ENCODE data around the gene ZNF428. TPM values are rescaled to one million over a fixed set of nuclear protein-coding genes. Genes with fewer than 3 reads are reported as not detected.

ZNF428 gene
- total RNA-seq, 4 donors from 2014 or later, result 38.1 to 61.1 (median 50.5) TPM

DNA sequence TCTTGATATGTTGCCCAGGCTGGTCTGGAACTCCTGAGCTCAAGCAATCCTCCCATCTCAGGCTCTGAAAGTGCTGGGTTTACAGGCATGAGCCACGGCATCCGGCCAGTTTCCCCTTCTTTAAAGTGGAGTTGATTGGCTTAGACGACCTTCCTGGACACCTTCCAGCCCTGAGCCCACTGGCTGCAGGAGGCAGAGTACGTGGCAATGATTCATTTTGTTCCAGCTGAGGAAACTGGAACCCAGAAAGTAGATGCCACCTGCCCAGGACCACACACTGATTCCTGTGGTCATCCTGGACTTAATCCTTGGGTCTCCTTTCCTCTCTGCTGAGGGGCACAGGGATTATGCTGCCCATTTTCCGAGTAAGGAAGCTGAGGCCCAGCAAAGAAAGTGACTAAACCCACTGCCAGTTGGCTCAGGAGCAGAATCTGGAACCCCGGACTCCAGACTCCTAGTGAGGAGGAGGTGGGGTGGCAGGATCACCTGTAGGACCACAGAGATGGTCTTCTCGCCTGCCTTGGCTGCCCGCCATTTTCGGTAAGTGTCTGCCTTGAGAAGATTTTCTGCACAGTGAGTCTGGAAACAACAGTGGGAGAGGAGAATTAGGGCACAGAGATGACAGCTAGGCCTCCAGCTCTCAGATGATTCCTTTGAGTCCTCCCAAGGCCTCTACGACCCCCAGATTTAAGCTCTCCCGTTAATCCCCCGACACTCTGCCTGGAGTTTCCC is 44.8 kb downstream of the ZNF428 start:
- H3K9me3 ChIP-seq, result no peaks in the 10 kb centered on the region
- no peak for DNase-seq (ENCODE audit: low spot score in 2 of 2)
- H3K4me1 ChIP-seq, result peaks cover 0 to 54% (median 17%) of the 10 kb centered on the region in 4 donors
- H3K4me3 ChIP-seq, result peak overlapping the region; percentile 57 to 92 (median 78)
- H3K27me3 ChIP-seq, result no peaks in the 10 kb centered on the region
- TF ChIP-seq, protein P1, sequence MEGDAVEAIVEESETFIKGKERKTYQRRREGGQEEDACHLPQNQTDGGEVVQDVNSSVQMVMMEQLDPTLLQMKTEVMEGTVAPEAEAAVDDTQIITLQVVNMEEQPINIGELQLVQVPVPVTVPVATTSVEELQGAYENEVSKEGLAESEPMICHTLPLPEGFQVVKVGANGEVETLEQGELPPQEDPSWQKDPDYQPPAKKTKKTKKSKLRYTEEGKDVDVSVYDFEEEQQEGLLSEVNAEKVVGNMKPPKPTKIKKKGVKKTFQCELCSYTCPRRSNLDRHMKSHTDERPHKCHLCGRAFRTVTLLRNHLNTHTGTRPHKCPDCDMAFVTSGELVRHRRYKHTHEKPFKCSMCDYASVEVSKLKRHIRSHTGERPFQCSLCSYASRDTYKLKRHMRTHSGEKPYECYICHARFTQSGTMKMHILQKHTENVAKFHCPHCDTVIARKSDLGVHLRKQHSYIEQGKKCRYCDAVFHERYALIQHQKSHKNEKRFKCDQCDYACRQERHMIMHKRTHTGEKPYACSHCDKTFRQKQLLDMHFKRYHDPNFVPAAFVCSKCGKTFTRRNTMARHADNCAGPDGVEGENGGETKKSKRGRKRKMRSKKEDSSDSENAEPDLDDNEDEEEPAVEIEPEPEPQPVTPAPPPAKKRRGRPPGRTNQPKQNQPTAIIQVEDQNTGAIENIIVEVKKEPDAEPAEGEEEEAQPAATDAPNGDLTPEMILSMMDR (IDR thresholded peaks at IDR 0.05), result no peak
- TF ChIP-seq POLR2A (IDR thresholded peaks at IDR 0.05), result no peak
- TF ChIP-seq EP300 (IDR thresholded peaks at IDR 0.05), result no peak
- 29 to 33% methylated on average over 12 of the region's 12 CpGs for WGBS, 2 donors
- H3K27ac ChIP-seq, result peak overlapping the region; percentile 60 to 91 (median 90)
- H3K36me3 ChIP-seq, result peaks cover 0 to 29% (median 0%) of the 10 kb centered on the region in 3 donors

- TF ChIP-seq EP300 (IDR thresholded peaks at IDR 0.05), result no peak
- Histone ChIP-seq H3K27me3 (no peaks in the 10 kb centered on the region), H3K4me1 (peaks cover 0 to 53% (median 15%) of the 10 kb centered on the region in 4 donors), H3K4me3 (no peak overlapping the region), H3K9me3 (no peaks in the 10 kb centered on the region), H3K27ac (no peak overlapping the region), H3K36me3 (peaks cover 0 to 36% (median 0%) of the 10 kb centered on the region in 3 donors)
- no peak for DNase-seq (ENCODE audit: low spot score in 2 of 2)
- WGBS, 2 donors, result 85 to 95% methylated on average over 3 of the region's 3 CpGs
Measured at GRCh38 chr19:43572171-43572588, 47.2 kb downstream of the ZNF428 start.

DNA sequence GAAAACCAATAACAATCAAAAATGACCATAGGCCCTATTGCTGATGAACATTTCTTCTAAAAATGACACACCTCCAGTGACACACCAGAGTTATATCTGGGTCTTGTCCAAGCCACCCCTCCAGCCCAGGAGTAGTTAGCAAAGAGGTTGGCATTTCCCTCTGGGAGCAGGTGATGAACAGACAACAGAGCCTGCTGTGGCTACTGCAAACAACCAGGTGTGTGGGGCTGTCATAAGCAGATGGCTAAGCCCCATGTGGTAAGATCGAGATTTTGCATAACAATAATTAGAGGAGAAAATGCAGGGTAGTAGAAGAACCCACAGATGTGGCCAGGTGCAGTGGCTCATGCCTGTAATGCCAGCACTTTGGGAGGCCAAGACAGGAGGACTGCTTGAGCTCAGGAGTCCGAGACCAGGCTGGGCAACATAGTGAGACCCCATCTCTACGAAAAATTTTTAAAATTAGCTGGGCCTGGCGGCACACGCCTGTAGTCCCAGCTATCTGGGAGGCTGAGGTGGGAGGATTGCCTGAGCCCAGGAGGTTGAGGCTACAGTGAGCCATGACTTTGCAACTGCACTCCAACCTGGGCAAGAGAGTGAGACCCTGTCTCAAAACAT is 49.1 kb downstream of the ZNF428 start:
- Histone ChIP-seq H3K27me3 (no peaks in the 10 kb centered on the region), H3K27ac (no peak overlapping the region), H3K36me3 (peaks cover 0 to 36% (median 0%) of the 10 kb centered on the region in 3 donors), H3K4me3 (no peak overlapping the region), H3K4me1 (peaks cover 0 to 43% (median 12%) of the 10 kb centered on the region in 4 donors), H3K9me3 (no peaks in the 10 kb centered on the region)
- no peak for TF ChIP-seq POLR2A (IDR thresholded peaks at IDR 0.05)
- TF ChIP-seq, protein P1 (IDR thresholded peaks at IDR 0.05), result no peak
- no peak for DNase-seq (ENCODE audit: low spot score in 2 of 2)
- 79 to 81% methylated on average over 5 of the region's 5 CpGs for WGBS, 2 donors

GRCh38 chr19:43569657-43570056 is 49.8 kb downstream of the ZNF428 start:
- peaks cover 0 to 36% (median 0%) of the 10 kb centered on the region in 3 donors for H3K36me3 ChIP-seq
- H3K27me3 ChIP-seq, result no peaks in the 10 kb centered on the region
- no peak overlapping the region for H3K4me3 ChIP-seq
- no peak overlapping the region for H3K27ac ChIP-seq
- DNase-seq (ENCODE audit: low spot score in 2 of 2), result no peak
- no peaks in the 10 kb centered on the region for H3K9me3 ChIP-seq
- 89 to 90% methylated on average over 5 of the region's 5 CpGs for WGBS, 2 donors
- TF ChIP-seq, protein P1 (IDR thresholded peaks at IDR 0.05), result no peak
- TF ChIP-seq POLR2A (IDR thresholded peaks at IDR 0.05) (no peak), EP300 (IDR thresholded peaks at IDR 0.05) (no peak)
- peaks cover 0 to 38% (median 9%) of the 10 kb centered on the region in 4 donors for H3K4me1 ChIP-seq

DNA sequence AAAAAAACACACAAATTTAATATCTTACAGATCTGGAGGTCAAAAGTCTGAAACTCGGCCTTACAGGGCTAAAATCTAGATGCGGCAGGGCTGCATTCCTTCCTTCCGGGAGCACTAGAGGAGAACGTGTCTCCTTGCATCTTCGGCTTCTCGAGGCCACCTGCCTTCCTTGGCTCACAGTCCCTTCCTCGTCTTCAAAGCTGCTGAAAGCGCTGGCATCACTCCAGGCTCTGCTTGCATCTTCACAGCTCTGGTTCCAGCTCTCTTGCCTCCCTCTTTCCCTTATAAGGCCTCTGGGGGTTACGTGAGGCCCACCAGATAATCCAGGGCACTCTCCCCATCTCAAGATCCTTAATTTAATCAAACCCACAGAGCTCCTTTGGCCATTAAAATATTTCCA is 54.6 kb downstream of the ZNF428 start:
- Histone ChIP-seq H3K27ac (no peak overlapping the region), H3K36me3 (peaks cover 0 to 30% (median 0%) of the 10 kb centered on the region in 3 donors), H3K4me1 (peaks cover 0 to 14% (median 4%) of the 10 kb centered on the region in 4 donors), H3K9me3 (no peaks in the 10 kb centered on the region), H3K27me3 (no peaks in the 10 kb centered on the region), H3K4me3 (no peak overlapping the region)
- TF ChIP-seq, protein P1 (IDR thresholded peaks at IDR 0.05), result no peak
- no peak for TF ChIP-seq POLR2A (IDR thresholded peaks at IDR 0.05)
- TF ChIP-seq EP300 (IDR thresholded peaks at IDR 0.05), result no peak
- no peak for DNase-seq (ENCODE audit: low spot score in 2 of 2)
- 76 to 82% methylated on average over 9 of the region's 9 CpGs for WGBS, 2 donors

Data from tibial nerve (tissue), 4 donors.